Natural killer cell (primary cell): Measurements from ENCODE around the gene TTC24. TPM values are rescaled to one million over a fixed set of nuclear protein-coding genes. Genes with fewer than 3 reads are reported as not detected.
A peak's percentile ranks its signal among the peaks of the same experiment; 100 is the strongest.

Experiments
- ATAC-seq, 3 donors: fragments of 150-1000 bp in 2 of 3; fragments of 200-7000 bp in 1 of 3; cut with Tn5 transposase; 1 replicate in 1 of 3; 2 replicates in 2 of 3; pipeline ENCODE4 v1.10.0; 2021; ENCODE audit warnings: mild to moderate bottlenecking in 2 of 3, moderate library complexity in 2 of 3
- DNase-seq, 2 donors: peaks; one replicate each; pipeline versions ENCODE4 v3.0.0 to v3.0.0-alpha.2; 2013 to 2021; ENCODE audit warnings: mixed read lengths in 1 of 2
- H3K27ac ChIP-seq: one replicate; pipeline ENCODE4 v1.5.1; 2013; ENCODE audit warnings: mild to moderate bottlenecking, low read length
- H3K27me3 ChIP-seq: one replicate; pipeline ENCODE4 v1.6.1; 2013; ENCODE audit warnings: low read length; ENCODE audit not compliant: control insufficient read depth, insufficient read depth
- H3K36me3 ChIP-seq: one replicate; pipeline ENCODE4 v1.6.1; 2013; ENCODE audit warnings: low read length; ENCODE audit not compliant: control insufficient read depth, insufficient read depth
- H3K4me1 ChIP-seq: one replicate; pipeline ENCODE4 v1.6.1; 2013; ENCODE audit warnings: low read length; ENCODE audit not compliant: control insufficient read depth, insufficient read depth
- H3K4me3 ChIP-seq: one replicate; pipeline ENCODE4 v1.5.1; 2013; ENCODE audit warnings: low read length
- H3K9me3 ChIP-seq: one replicate; pipeline ENCODE4 v1.6.1; 2013; ENCODE audit warnings: low read length; ENCODE audit not compliant: control insufficient read depth, insufficient read depth
- H3K27ac Mint-ChIP-seq, 2 donors: one replicate each; pipeline ENCODE4 v1.8.0; 2022; ENCODE audit warnings: mild to moderate bottlenecking in 2 of 2, mixed read lengths in 2 of 2, moderate library complexity in 1 of 2
- H3K27me3 Mint-ChIP-seq, 2 donors: one replicate each; pipeline ENCODE4 v1.8.0; 2022; ENCODE audit warnings: low read depth in 2 of 2, mixed read lengths in 2 of 2
- H3K36me3 Mint-ChIP-seq: one replicate; pipeline ENCODE4 v1.8.0; 2022; ENCODE audit warnings: mixed read lengths
- H3K4me1 Mint-ChIP-seq, 2 donors: one replicate each; pipeline ENCODE4 v1.8.0; 2022; ENCODE audit warnings: mixed read lengths in 2 of 2
- H3K4me3 Mint-ChIP-seq: one replicate; pipeline ENCODE4 v1.8.0; 2022; ENCODE audit warnings: mild to moderate bottlenecking, moderate library complexity, mixed read lengths
- H3K9me3 Mint-ChIP-seq, 2 donors: one replicate each; pipeline ENCODE4 v1.8.0; 2022; ENCODE audit warnings: mixed read lengths in 2 of 2
- CTCF ChIP-seq: fragments of 200-600 bp; IDR thresholded peaks from one replicate; pipeline ENCODE4 v1.8.0; 2022; ENCODE audit warnings: antibody characterized with exemption
- WGBS: methylation state at CpG from one replicate; pipeline ENCODE4 v1.1.7; 2013; ENCODE audit warnings: missing lambda C conversion rate; ENCODE audit not compliant: insufficient coverage; 5-methylcytosine and 5-hydroxymethylcytosine counted together
- intact Hi-C: fragments of 100-400 bp; cut with micrococcal nuclease; formaldehyde crosslinking; loops from one replicate; pipeline ENCODE4 v1.14.2; 2022
- total RNA-seq, 4 donors: library from RNA; stranded (reverse); fragments of 120-200 nt in 1 of 4; gene quantifications; one replicate each; pipeline versions ENCODE4 v1.2.3 to v1.2.4, GENCODE V29; 2013 to 2022

TTC24 gene
- total RNA-seq, 3 donors from 2014 or later (not counting 1 experiment from before 2014, with no cell fraction given): 3.3 to 4.1 (median 4.0) TPM

GRCh38 chr1:156589546-156589945, 10.0 kb downstream of the TTC24 start:
- intact Hi-C loops: no loop called here
- no peak for ATAC-seq
- Mint-ChIP-seq H3K4me1 (peaks cover 14 to 15% of the 10 kb centered on the region in 2 donors), H3K27ac (no peak overlapping the region), H3K36me3 (no peaks in the 10 kb centered on the region), H3K27me3 (no peaks in the 10 kb centered on the region), H3K9me3 (no peaks in the 10 kb centered on the region), H3K4me3 (no peak overlapping the region)
- WGBS: 58% methylated on average over 2 of the region's 5 CpGs
- no peak for DNase-seq
- peaks cover 3% of the 10 kb centered on the region for H3K36me3 ChIP-seq
- H3K9me3 ChIP-seq: no peaks in the 10 kb centered on the region
- H3K27me3 ChIP-seq: no peaks in the 10 kb centered on the region
- peaks cover 16% of the 10 kb centered on the region for H3K4me1 ChIP-seq
- H3K4me3 ChIP-seq: no peak overlapping the region
- no peak for TF ChIP-seq CTCF
- H3K27ac ChIP-seq: no peak overlapping the region

GRCh38 chr1:156590326-156591180, 11.0 kb downstream of the TTC24 start:
- no peak for ATAC-seq
- no peak for DNase-seq
- Mint-ChIP-seq H3K36me3 (no peaks in the 10 kb centered on the region), H3K27ac (peak overlapping the region; percentile 82 to 87), H3K4me1 (peaks cover 14 to 20% of the 10 kb centered on the region in 2 donors), H3K27me3 (no peaks in the 10 kb centered on the region), H3K4me3 (peak overlapping the region; percentile 81), H3K9me3 (no peaks in the 10 kb centered on the region)
- 87% methylated on average over 7 of the region's 10 CpGs for WGBS
- Histone ChIP-seq H3K9me3 (no peaks in the 10 kb centered on the region), H3K27ac (peak overlapping the region; percentile 71), H3K4me1 (peaks cover 16% of the 10 kb centered on the region), H3K27me3 (no peaks in the 10 kb centered on the region), H3K4me3 (no peak overlapping the region), H3K36me3 (peaks cover 7% of the 10 kb centered on the region)
- TF ChIP-seq CTCF: no peak
- intact Hi-C loops: loop anchor here (1.0 kb wide), 1 partner anchor 11 kb away; the partner anchor contains the start of gene GPATCH4

- Histone ChIP-seq H3K36me3 (peaks cover 7% of the 10 kb centered on the region), H3K27me3 (no peaks in the 10 kb centered on the region), H3K4me1 (peaks cover 16% of the 10 kb centered on the region), H3K9me3 (no peaks in the 10 kb centered on the region), H3K4me3 (peak overlapping the region; percentile 57), H3K27ac (peak overlapping the region; percentile 71)
- 31% methylated on average over 6 of the region's 6 CpGs for WGBS
- H3K27ac Mint-ChIP-seq: peak overlapping the region; percentile 82 to 87
- peak overlapping the region; percentile 81 for H3K4me3 Mint-ChIP-seq
- H3K9me3 Mint-ChIP-seq: no peaks in the 10 kb centered on the region
- no peaks in the 10 kb centered on the region for H3K36me3 Mint-ChIP-seq
- no peak for DNase-seq
- H3K4me1 Mint-ChIP-seq: peaks cover 14 to 20% of the 10 kb centered on the region in 2 donors
- TF ChIP-seq CTCF: no peak
- H3K27me3 Mint-ChIP-seq: no peaks in the 10 kb centered on the region
- intact Hi-C loops: loop anchor here (1.0 kb wide), 1 partner anchor 10 kb away; the partner anchor contains the start of gene GPATCH4
- peak in 1 of 3 donors; percentile 5 for ATAC-seq
Measured at GRCh38 chr1:156591181-156591431, 11.6 kb downstream of the TTC24 start.
